HepG2 (cell line): ENCODE results near the gene TP53I3. TPM values are rescaled to one million over a fixed set of nuclear protein-coding genes. Genes with fewer than 3 reads are reported as not detected.

Source experiments
- CREB3 ChIP-seq: sonication (generic); formaldehyde crosslinking; IDR thresholded peaks from 2 replicates; pipeline ENCODE4 v1.5.0; 2020; ENCODE audit warnings: missing genetic modification reagents
- GTF2F1 ChIP-seq: fragments of 150-350 bp; IDR thresholded peaks from 2 replicates; pipeline ENCODE4 v1.6.1; 2014; ENCODE audit warnings: low read length
- ISX ChIP-seq: sonication (generic); formaldehyde crosslinking; conservative IDR thresholded peaks from 2 replicates; pipeline ENCODE4 v1.5.0; 2020; ENCODE audit warnings: missing genetic modification reagents
- MATR3 ChIP-seq: sonication (generic); formaldehyde crosslinking; IDR thresholded peaks from 2 replicates; pipeline ENCODE4 v1.4.0; 2020; ENCODE audit warnings: missing genetic modification reagents
- NCOA2 ChIP-seq: sonication (generic); formaldehyde crosslinking; IDR thresholded peaks from 2 replicates; pipeline ENCODE4 v1.8.0; 2022; ENCODE audit warnings: inconsistent platforms
- NFAT5 ChIP-seq: sonication (generic); formaldehyde crosslinking; IDR thresholded peaks from 2 replicates; pipeline ENCODE4 v1.4.0; 2020; ENCODE audit warnings: missing genetic modification reagents
- ZHX2 ChIP-seq, 2 experiments: sonication (generic) in 1 of 2; formaldehyde crosslinking in 1 of 2; IDR thresholded peaks; 2 replicates each; pipeline versions ENCODE4 v1.6.1 to v1.9.0; 2014 to 2022; ENCODE audit warnings: antibody characterized with exemption in 1 of 2, borderline replicate concordance in 1 of 2, inconsistent platforms in 1 of 2, low read depth in 1 of 2, missing genetic modification reagents in 1 of 2
- ZNF280D ChIP-seq: sonication (generic); formaldehyde crosslinking; IDR thresholded peaks from 2 replicates; pipeline ENCODE4 v1.5.1; 2020; ENCODE audit warnings: mild to moderate bottlenecking, missing genetic modification reagents
- ZNF362 ChIP-seq: sonication (generic); formaldehyde crosslinking; IDR thresholded peaks from 2 replicates; pipeline ENCODE4 v1.4.0; 2020; ENCODE audit warnings: missing genetic modification reagents, mild to moderate bottlenecking, borderline replicate concordance
- ZNF367 ChIP-seq: sonication (generic); formaldehyde crosslinking; IDR thresholded peaks from 2 replicates; pipeline ENCODE4 v1.4.0; 2020; ENCODE audit warnings: missing genetic modification reagents, borderline replicate concordance
- ZNF766 ChIP-seq: sonication (generic); formaldehyde crosslinking; IDR thresholded peaks from 2 replicates; pipeline ENCODE4 v1.5.0; 2020; ENCODE audit warnings: missing genetic modification reagents, borderline replicate concordance
- polyA plus RNA-seq, 8 experiments: library from polyadenylated mRNA; depleted of rRNA in 3 of 8; stranded (reverse) in 7 of 8; unstranded in 1 of 8; fragments of >200 nt; fragmentation: Illumina TruSeq in 4 of 8; extraction: Trizol in 4 of 8; gene quantifications; 2 replicates each; pipeline versions ENCODE4 v1.2.1 to v1.2.3, GENCODE V29; 2011 to 2016; ENCODE audit warnings: low read depth in 4 of 8, missing spikeins in 1 of 8, mixed read lengths in 1 of 8; ENCODE audit not compliant: insufficient read depth in 1 of 8
- total RNA-seq, 5 experiments: library from RNA; depleted of rRNA; stranded (reverse); fragments of >200 nt; fragmentation: Illumina TruSeq; extraction: Trizol; gene quantifications; 2 replicates each; pipeline ENCODE4 v1.2.3, GENCODE V29; 2016; ENCODE audit warnings: low read depth in 1 of 5

TP53I3 gene
- total and polyA plus RNA-seq, 2 of the 13 experiments (the other 11 are each of a cell fraction or from before 2014, with no cell fraction given), result 25.0 to 44.1 TPM

- TF ChIP-seq ISX (CRISPR knock-in tag) (no peak), ZHX2 (IDR thresholded peaks at IDR 0.05; ENCODE audit: low read depth) (no peak), ZHX2 (CRISPR knock-in tag; IDR thresholded peaks at IDR 0.05; ENCODE audit: borderline replicate concordance) (no peak), NCOA2 (no peak), ZNF766 (CRISPR knock-in tag) (no peak), NFAT5 (CRISPR knock-in tag) (no peak), ZNF367 (CRISPR knock-in tag) (no peak), ZNF280D (CRISPR knock-in tag) (no peak), MATR3 (CRISPR knock-in tag) (no peak), GTF2F1 (no peak), ZNF362 (CRISPR knock-in tag) (no peak; the same call in 1 of the 2 replicates), CREB3 (CRISPR knock-in tag) (no peak)
Measured at GRCh38 chr2:24052951-24053350, 31.7 kb downstream of the TP53I3 start (continued).
